Measurements from ENCODE around the gene ELAVL2.

The ELAVL2 gene

DNA sequence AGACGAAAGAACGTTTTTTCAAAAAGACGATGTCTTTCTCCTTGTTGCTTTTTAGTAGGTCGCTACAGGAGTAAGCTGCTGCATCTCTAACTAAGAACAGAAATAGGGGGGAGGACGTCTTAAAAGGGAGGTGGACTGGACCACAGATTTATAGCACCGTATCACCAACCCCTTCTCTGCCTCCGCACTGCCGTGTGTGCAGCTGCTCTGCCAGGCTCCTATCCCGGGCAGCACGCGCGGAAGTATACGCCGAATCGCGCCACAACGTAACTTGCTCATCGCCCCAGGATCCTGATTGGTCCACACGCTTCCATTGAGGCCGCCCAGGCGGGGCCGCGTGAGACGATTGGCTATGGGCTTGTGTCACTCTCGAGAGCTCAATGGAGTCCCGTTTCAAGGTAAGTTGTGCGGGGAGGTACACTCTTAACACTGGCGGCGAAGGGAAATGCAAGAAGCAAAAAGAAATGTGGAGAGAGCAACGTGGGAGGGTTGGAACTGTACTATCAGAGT lies at the start of gene ELAVL2:
Gene ELAVL2, minus strand, starts transcription at position 121 of the 510 bp plus-strand sequence. CDS start 64,006 bp downstream, outside the sequence.
- peak; percentile 93 for DNase-seq (ENCODE audit: low spot score)

DNA sequence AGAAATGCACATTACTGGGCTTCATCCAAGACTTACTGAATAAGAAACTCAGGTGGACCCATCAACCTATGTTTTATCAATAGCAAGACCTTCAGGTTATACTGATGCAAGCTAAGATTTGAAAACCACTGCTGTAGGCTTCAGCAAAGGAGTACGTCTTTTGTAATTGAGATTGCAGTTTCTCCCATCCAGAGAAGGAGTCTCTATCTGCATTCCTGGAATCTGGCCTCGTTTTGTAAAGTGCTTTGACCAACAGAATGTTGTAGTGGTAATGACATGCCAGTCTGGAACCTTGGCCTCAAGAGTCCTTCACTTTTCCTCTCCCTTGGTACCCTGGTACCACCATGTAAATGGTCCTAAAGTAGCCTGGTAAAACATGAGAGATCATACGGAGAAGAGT lies 32.2 kb upstream of the ELAVL2 start:
- DNase-seq (ENCODE audit: low spot score): no peak

DNA sequence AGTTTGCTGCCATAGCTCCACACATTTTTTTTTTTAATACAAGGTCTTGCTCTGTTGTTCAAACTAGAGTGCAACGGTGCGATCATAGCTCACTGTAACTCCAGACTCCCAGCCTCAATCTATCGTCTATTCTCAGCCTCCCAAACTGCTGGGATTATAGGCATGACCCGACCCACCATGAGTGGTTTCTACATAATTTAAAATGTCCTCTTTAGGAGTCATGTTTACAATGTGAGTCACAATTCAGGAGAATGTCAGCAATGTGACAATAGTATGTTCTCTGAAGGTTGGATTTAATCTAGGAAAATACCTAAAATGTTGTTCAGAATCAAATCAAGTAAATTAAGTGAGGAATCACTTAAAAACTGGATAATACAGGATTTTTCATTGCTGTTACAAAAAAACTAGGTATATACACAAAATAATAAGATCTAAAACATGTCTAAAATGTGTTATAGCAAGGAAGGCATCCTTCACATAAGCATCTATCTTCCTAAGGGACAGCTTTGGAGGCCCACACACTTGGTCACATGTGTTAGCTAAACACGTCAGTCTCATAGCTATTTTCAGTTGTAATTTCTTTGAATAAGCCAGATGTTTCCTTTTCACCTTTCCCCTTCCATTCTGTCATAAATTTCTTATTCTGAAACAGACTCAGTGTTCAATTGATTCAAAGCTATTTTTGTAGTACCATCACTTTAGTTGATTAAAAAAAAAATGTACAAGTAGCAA lies 30.0 kb upstream of the ELAVL2 start:
- no peak for DNase-seq (ENCODE audit: low spot score)

DNA sequence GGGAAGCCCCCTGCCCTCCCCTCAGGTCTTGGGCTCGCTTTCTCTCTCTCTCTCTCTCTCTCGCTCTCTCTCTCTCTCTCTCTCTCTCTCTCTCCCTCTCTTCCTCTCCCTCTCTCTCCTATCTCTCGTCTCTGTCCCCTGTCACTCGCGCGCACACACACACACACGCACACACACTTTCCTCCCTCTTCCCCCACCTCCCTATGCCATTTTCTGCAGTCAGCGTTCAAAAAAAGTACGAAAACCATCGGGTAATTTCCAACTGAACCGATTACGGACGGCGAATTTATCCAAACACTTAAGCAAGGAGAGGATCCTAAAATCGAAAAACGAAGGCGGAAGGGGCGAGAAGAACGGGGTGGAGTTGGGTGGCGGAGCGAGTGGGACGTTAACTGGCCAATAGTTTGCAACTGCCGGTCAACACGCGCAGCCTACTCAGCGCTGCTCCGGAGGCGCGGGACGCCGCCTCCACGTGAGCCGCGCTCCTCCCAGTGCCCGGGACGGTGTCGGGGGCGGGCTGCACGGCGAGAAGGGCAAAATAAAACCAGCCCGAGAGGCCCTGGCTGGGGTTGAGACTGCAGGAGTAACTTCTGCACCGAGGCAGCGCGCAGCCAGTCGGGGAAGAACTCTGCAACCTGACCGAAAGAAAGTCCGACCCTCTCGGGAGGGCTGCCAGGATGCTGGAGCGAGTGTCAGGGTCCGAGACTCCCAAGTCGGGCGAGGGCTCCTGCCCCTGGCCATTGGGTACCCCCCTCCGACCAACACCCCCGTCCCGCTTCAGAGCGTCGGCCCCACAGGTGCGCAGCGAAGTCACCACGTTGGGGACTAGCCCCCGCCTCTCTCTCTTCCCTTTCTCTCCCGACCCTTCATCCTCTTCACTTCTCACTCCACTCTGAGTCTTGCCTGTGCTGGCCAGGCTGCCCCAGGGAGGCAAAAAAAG lies 24.9 kb upstream of the ELAVL2 start:
- DNase-seq (ENCODE audit: low spot score): peak; percentile 77

DNA sequence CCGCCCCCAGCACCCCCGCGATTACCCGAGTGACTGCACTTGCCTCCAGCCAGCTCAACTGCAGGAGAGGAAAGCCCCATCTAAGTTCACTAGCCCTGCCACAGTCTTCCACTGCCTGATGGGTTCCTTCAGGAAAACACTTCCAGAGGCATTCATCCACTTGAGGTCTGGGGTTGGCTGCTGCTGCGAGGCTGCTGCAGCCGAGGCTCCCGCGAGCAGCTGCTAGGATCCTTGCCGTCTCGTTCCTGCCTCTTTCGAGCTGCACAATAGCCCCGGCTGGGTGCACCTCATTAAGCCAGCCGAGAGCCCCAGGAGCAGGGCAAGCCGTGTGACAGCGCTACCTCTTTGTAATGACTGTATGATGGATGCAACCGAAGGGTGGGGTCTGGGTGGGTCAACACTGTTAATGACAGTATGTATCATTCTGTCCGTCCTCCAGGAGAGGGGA lies 24.2 kb upstream of the ELAVL2 start:
- DNase-seq (ENCODE audit: low spot score): no peak

DNA sequence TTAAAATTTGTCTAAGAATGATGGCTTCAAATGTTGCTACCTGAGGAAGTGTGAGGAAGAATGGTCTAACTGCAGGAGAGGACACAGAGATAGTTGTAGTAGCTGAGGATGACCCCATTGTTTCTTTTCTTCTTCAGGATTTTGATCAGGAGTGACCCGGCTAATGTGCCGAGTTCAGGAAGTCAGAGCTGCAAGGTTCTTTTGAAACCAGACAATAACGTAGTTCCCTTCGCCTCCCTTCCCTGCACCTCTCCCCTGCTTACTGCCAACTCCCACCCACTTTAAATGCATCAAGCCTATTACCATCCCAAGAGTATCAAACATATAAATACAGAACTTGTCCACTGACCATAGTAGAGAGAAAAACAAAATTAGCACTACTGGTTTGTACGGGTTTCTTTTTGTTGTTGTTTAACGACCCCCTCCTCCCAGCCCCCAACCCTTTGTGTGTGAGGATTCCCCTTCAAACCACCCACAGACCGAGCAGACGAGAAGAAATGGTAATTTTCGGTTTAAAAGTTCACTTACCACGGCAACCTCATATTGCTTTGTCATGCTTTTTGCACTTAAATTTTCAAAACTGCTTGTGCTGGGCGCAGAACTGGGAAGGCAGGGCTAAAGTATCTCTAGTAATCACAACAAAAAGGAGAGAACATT lies 23.5 kb upstream of the ELAVL2 start:
- no peak for DNase-seq (ENCODE audit: low spot score)

DNA sequence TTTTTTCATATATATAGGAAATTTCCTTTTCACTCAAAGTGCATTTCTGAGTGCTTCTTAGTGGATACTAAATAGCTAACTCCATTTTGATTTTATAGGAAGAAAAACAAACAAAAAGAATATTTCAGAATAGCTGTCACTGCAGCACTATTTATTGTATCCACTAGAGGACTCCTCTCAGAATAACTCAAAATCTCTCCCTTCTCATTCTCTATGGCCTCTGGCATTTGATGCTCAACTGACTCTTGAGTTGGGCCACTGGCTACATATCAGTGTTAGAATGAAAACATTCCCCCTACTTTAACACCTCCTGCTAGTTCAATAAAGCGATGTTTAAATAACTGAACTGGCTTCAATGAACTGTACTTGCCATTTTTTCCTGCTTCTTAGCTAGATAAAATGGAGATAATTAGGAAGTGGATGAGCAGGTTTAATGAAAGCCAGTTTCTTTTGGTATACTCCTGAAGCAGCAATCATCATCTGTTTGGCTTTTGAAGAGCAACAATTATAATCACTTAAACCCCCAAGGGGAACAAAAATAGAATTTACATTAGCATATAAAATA lies 16.6 kb upstream of the ELAVL2 start:
- no peak for DNase-seq (ENCODE audit: low spot score)

DNA sequence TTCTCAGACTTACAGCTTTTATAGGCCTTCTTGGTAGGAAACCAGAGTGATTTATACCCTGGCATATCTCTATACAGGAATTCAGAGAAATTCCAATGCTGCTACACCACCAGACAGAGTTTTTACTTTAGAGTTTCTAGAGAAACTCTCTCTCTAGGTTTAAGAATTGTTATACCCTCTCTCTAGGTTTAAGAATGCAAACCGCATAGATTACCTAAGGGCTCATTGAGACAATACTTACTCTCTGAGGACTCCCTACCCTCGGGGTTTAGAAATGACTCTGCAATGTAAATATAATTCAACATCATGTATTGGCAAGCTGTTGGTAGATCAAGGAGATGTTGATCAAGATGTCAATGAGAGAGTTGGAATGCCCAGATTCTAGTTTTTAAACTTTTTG lies 15.3 kb upstream of the ELAVL2 start:
- DNase-seq (ENCODE audit: low spot score): no peak

DNA sequence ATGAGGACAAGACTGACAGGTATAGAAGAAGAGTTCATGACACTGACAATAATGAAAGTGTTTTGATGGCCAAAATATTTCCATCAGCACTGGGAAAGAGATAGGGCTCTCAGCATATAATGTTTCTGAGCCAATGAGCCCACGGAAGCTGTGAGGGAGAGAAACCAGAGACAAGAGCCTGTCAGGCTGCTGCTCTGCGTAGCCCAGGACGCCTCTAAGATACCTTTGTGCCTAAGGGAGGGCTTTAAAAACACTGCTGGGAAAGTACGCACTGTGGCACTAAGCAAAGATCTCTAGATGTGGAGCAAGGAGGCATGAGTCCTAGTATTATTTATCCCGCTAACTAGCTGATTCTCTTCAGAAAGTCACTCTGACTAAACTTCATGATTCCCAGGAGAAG lies 11.0 kb upstream of the ELAVL2 start:
- no peak for DNase-seq (ENCODE audit: low spot score)

DNA sequence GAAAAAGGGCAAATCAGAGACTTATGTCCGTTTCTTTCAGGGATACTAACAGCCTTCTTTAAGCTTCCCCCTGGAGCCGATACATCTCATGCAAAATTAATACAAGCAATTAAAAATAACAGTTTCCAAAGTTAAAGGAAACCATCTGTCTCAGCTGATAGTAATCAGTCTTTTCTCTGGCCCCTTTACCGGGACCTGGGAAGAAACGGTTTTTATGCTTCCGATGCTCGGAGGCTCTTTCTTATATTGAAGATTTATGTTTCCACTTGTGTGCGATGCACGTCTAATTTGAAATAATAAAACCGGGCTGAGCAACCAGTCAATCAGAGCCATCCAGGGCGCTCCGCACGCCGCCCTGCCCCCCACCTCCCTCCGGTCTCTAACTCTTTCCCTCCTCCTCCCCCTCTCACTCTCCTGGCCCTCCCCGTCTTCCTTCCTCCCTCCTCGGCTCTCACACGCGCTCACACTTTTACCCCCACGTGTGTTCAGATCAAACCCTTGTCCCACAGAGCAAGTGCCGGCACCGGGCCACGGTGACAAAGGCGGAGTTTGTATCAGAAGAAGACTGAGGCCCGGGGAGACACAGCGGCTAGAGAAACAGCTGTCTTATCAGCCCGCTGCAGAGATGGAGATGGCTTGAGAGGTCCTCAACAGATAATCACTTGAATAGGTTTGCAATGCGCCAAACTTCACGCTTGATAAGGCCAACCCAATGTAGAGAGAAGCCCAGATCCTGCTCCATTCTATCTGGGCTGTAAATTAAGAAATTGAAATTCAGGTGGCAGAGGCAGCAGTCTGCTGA lies 5.1 kb upstream of the ELAVL2 start:
- no peak for DNase-seq (ENCODE audit: low spot score)

DNA sequence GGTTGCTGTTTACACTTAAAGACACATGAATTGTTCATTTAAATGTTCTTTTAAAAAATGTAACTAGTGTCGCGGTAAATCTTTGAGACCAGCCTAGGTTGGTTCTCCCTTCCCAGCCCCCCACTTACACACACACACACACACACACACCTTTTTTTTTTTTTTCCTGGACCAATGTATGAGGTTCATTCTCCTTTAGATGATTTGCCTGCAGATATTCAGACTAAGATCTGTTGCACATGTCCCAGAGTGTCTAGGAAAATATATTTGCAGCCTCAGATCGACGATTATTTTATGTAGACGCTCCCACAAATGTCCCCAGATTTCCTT lies 4.4 kb upstream of the ELAVL2 start:
- no peak for DNase-seq (ENCODE audit: low spot score)

DNA sequence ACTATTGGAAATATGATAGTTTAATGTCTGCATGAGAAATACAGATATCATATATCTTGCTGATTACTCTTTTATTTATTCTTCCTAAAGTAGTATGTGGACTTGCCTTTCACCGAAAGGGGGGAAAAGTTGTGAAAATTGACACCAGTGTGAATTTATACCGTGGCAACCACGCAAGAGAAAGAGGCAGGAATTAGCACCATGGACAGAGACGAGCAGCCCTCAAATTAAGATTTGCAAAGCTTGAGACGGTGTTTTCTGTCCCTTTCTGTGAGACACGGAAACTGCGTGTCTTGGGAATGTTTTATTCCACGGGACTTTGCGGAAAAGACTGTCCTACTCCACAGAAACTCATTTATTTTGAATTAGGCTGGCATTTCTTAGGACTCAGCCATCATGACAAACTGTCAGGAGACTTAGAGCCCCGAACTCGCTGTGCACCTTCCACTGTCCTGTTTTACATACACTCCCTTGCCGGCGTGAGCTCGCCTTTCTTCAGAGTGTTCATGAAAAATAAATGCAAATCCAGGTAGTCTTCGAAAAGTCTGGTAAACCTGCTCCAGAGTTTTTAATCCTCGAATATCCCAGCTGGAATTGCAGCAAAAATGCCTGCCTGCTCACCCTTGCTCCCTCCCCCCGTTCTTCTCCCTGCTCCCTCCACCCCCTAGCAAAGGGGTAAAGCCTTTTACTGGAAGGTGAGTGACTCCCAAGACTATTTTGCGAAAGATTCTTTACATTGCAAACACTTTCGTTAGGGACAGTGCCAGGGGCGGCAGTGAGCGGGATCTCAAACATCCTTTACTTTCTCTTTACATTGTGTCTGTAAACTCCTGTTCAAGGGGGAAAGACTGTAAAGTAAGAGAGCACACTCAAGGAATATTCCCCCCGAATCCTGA lies 3.8 kb upstream of the ELAVL2 start:
- DNase-seq (ENCODE audit: low spot score): peak; percentile 67

DNA sequence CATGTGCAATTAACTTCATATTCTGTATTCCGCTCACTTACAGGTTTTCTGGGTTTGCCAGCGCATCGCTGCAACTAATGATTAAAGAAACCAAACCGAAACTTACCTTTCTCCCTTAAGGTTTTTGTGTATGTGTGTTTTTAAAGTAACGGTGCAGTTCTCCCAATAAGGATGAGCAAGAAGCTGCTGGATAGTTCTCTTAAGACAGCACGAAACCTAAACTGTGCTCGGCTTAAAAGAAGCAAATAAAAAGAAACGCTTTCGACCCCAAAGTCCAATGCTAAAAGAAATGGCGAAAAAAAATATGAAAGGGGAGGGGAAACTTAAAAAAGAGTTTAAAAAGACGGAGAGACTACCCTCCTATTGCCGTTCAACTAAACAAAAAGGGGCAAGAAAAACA lies 340 bp downstream of the ELAVL2 start:
- no peak for DNase-seq (ENCODE audit: low spot score)

DNA sequence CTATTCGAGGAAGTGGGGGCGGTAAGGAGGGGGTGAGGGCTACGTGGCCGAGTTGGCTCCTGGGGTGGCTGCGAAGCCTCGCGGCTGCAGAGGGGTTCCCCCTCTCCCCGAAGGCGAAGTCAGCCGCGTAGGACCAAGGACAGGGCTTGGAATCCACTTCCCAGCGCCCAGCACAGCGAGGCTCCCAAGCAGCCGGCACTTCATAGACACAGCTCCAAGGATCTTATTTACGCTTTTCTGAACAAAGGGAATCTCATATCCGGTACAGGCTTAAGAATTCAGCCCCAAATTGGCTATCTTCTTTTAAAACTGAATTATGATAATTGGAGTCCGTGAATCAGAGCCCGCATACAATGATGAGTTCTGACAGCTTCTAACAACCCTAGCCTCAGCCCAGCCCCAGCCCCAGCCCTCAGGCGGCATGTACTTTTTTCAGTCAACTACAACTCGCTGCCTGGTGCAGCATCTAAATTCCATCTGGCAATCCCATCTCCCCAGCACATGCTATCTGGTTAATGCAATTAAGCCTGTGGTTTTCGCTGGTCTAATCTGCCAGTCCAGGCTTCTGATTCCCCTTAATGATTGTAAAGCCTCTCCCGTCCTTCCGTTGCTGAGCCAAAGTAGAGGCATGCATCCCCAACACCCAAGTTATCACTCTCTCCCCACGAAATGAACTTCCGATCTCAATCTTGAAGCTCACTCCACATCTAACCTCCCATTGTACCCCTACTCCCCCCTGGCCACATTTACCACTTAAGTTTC lies 1.0 kb downstream of the ELAVL2 start:
- peak; percentile 67 for DNase-seq (ENCODE audit: low spot score)

DNA sequence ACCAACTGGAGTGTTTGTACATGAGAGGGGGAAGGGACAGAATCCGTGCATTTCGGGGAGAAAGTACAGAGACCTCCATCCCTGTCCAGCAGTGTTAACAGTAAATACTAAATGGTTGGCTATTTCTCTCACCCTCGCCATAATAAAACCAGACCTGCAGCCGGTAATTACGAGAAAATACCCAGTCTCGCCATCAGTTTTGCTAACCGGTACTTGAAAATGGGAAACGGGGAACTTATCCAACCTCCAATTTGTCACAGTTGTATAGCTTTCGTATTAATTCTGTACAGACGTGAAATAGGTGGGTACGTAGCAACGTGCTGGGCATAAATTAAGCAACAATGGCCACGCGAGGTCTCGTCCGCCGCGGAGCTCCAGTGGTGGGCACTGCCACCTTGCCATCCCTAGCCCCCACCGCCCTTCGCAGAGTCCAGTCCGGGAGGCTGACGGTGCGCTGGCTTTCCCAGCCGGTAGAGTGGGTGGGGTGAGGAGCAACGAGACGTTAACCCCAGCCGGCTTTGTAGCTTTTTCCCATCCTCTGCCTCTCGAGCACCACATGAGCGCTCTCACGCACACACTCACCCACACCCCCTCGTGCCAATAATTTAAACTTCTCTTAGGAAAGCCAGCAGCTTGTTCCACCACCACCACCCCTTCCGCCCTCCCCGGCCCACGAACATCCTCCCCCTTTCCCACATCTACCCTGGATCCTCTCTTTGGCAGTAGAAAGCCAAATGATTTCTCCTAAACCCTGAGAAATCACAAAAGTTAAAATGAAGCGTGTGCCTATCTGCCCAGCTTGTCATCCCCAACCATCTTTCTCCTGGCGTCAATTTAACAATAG lies 1.8 kb downstream of the ELAVL2 start:
- DNase-seq (ENCODE audit: low spot score): no peak

DNA sequence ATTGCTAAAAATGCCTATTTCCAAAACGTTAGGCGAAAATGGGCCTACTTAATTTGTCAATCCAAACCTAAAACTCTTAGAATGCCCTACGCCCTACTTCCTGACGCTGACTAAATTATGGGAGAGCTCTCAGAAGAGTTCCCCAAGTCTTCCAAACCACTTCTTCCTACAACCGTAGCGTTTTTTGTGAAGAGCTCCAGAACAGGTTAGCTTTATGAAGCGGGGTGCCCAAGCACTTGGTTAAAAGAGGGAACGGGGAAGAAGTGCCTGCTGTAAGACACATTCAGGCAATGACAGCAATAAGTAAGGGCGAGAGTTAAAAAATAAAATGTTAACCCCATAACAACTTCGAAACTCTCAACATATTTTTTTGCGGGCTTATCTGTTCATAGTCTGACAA lies 2.8 kb downstream of the ELAVL2 start:
- DNase-seq (ENCODE audit: low spot score): no peak

DNA sequence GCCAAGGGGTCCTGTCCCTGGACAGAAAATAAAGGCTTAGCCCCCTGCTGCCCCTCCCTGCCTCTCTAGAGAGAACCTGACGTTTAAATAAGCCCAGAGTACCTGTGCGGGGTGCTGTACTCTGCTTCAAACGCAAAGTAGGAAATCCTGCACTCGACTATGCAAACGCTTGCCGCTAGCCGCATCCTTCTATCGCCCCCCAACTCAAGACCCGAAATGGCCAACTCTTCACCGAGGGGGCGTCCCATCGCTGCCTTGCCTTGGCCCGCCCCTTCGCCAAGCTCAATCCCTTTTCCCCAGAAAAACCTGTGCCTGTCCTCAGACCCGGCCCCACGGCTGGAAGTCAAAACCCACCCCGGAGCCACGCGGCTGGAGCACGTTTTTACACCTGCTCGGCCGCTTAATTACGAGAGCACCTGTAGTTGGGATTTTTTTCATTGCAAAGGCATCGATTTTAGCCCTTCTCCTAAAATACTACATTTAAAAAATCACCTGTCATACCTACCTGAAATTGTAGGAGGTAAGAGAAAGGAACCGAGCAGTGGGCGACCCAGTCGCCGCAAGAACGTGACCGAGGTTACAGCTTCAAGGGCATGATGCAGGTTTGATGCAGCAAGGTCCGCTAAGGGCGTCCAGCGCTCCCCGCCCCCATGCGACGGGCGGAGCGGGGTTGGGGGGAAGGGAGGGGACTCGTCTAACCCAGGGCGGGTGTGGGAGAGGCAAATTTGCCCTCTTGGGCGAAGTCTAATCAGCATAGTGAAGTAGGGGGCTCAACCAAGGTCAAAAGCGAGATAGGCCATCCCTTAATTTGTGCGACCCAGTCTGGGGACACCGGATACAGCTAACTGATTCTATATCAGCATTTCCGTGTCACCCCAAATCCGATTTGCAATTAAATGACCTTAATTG lies 3.5 kb downstream of the ELAVL2 start:
- DNase-seq (ENCODE audit: low spot score): no peak

Data from left forelimb (tissue), 1 donor.